SJSA1 (cell line): ENCODE data around the gene PTPRA. TPM values are rescaled to one million over a fixed set of nuclear protein-coding genes. Genes with fewer than 3 reads are reported as not detected.
"Not testable (repeated sequence)": the region's sequence is repeated elsewhere in the genome, so short reads cannot be mapped to it uniquely, and the experiment has no call there.

Experiments used
- DNase-seq, 2 experiments: peaks; one replicate each; pipeline ENCODE4 v3.0.0-alpha.2; 2015 to 2020; ENCODE audit warnings: low spot score in 2 of 2, low read depth in 1 of 2
- H3K27ac ChIP-seq: fragments of 250-450 bp; sonication (Bioruptor Pico); 2 replicates; pipeline ENCODE4 v1.5.1; 2020; ENCODE audit warnings: mild to moderate bottlenecking, moderate library complexity
- H3K27me3 ChIP-seq: fragments of 250-450 bp; sonication (Bioruptor Pico); replicated peaks from 2 replicates; pipeline ENCODE4 v1.5.1; 2020; ENCODE audit warnings: mild to moderate bottlenecking, moderate library complexity
- H3K36me3 ChIP-seq: fragments of 250-450 bp; sonication (Bioruptor Pico); 2 replicates; pipeline ENCODE4 v1.5.1; 2020; ENCODE audit warnings: mild to moderate bottlenecking
- H3K4me1 ChIP-seq: fragments of 250-450 bp; sonication (Bioruptor Pico); replicated peaks from 2 replicates; pipeline ENCODE4 v1.6.1; 2021; ENCODE audit warnings: mild to moderate bottlenecking
- H3K4me3 ChIP-seq: fragments of 250-450 bp; sonication (Bioruptor Pico); 2 replicates; pipeline ENCODE4 v1.5.1; 2020; ENCODE audit warnings: mild to moderate bottlenecking
- H3K9me3 ChIP-seq: fragments of 250-450 bp; sonication (Bioruptor Pico); replicated peaks from 2 replicates; pipeline ENCODE4 v1.5.1; 2020; ENCODE audit warnings: mild to moderate bottlenecking
- total RNA-seq: library from RNA; depleted of rRNA; stranded (reverse); fragments of >200 nt; shearing (Covaris generic); gene quantifications from 2 replicates; pipeline ENCODE4 v1.2.3, GENCODE V29; 2014

The PTPRA gene
- total RNA-seq, 1 experiment from 2014 or later = 36.4 TPM

- Histone ChIP-seq H3K27ac (no peak overlapping the region), H3K9me3 (no peaks in the 10 kb centered on the region), H3K4me1 (peaks cover 10% of the 10 kb centered on the region; the same call in 1 of the 2 replicates), H3K4me3 (no peak overlapping the region), H3K27me3 (no peaks in the 10 kb centered on the region), H3K36me3 (peaks cover 29% of the 10 kb centered on the region)
- DNase-seq = no peak
Observed at GRCh38 chr20:3014662-3015061, 141.4 kb downstream of the PTPRA start.

DNA sequence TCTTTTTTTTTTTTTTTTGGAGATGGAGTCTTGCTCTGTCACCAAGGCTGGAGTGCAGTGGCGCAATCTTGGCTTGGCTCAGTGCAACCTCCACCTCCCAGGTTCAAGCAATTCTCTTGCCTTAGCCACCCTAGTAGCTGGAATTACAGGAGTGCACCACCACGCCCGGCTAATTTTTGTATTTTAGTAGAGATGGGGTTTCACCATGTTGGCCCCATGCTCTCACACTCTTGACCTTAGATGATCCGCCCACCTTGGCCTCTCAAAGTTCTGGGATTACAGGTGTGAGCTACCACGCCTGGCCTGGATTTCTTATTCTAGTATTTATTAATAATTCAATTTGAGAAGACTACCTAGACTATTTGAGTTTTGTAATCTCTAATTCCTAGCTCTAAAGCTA lies 142.0 kb downstream of the PTPRA start:
- H3K27ac ChIP-seq, H3K4me1 ChIP-seq: not testable (repeated sequence)

DNA sequence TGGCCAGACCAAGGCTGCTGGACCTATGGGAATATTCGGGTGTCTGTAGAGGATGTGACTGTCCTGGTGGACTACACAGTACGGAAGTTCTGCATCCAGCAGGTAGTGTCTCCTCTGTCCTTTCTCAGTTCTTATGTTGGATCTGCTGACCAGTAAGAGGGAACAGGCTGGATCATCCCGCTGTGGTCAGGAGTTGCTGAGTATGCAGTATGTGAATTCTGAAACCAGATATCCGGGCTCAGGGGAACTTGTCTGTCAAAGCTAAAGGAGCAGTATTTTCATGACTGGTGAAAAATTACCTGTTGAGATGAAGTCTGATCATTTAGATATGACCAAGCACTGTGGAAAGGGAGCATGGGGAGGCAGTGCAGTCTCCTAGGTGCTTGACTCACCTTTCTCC lies 148.0 kb downstream of the PTPRA start:
- no peaks in the 10 kb centered on the region for H3K4me1 ChIP-seq
- DNase-seq = no peak
- peaks cover 37% of the 10 kb centered on the region for H3K36me3 ChIP-seq
- no peak overlapping the region for H3K4me3 ChIP-seq
- no peaks in the 10 kb centered on the region for H3K9me3 ChIP-seq
- no peak overlapping the region for H3K27ac ChIP-seq
- H3K27me3 ChIP-seq = no peaks in the 10 kb centered on the region

More for the DNA sequence above, 142.0 kb downstream of the PTPRA start:
- DNase-seq, H3K4me3 ChIP-seq, H3K27me3 ChIP-seq, H3K9me3 ChIP-seq: not testable (repeated sequence)
- H3K36me3 ChIP-seq = peaks cover 29% of the 10 kb centered on the region

GRCh38 chr20:3021777-3022176 lies 148.5 kb downstream of the PTPRA start:
- H3K9me3 ChIP-seq = no peaks in the 10 kb centered on the region
- no peaks in the 10 kb centered on the region for H3K4me1 ChIP-seq
- H3K4me3 ChIP-seq = no peak overlapping the region
- no peak overlapping the region for H3K27ac ChIP-seq
- no peak for DNase-seq
- H3K27me3 ChIP-seq = no peaks in the 10 kb centered on the region
- peaks cover 37% of the 10 kb centered on the region for H3K36me3 ChIP-seq

DNA sequence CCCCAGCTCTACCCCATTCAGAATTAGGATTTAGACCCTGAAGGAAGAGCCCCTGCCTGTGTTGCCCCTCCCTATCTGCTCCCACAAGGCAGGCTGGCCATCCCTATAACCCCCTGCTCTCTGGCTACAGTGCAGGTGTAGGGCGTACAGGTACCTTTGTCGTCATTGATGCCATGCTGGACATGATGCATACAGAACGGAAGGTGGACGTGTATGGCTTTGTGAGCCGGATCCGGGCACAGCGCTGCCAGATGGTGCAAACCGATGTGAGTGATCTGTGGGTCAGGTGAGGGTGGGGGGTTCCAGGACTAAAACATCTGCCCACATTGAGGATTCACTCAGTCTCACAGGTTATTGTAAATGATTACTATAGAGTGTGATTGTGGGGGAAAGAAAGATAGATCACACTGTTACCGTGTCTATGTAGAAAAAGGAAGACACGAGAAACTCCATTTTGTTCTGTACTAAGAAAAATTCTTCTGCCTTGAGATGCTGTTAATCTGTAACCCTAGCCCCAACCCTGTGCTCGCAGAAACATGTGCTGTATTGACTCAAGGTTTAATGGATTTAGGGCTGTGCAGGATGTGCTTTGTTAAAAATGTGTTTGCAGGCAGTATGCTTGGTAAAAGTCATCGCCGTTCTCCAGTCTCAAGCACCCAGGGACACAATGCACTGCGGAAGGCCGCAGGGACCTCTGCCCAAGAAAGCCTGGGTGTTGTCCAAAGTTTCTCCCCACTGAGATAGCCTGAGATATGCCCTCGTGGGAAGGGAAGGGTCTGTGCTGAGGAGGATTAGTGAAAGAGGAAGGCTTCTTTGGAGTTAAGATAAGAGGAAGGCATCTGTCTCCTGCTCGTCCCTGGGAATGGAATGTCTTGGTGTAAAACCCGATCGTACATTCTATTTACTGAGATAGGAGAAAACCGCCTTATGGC lies 149.5 kb downstream of the PTPRA start:
- not testable (repeated sequence) for DNase-seq, H3K27me3 ChIP-seq, H3K4me3 ChIP-seq, H3K27ac ChIP-seq, H3K4me1 ChIP-seq, H3K9me3 ChIP-seq
- H3K36me3 ChIP-seq = peaks cover 38% of the 10 kb centered on the region

DNA sequence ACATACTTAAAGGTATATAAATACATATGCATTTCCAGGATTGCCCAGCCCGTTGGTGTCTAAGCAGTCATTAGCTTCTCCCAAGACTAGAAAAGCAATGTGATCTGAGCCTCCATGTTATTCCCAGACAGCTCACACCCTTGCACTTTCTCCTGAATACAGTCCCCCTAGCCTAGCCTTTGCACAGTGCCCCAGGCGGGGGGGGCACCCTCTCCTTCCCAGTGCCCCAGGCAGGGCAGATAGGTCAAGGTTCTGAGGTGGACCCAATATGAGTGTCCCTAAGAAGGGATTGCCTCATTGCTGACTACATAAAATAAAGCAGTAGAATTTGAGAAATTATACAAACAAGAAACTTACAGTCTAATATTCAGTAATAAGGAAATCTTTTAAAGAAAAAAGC lies 154.7 kb downstream of the PTPRA start:
- H3K9me3 ChIP-seq = no peaks in the 10 kb centered on the region
- H3K36me3 ChIP-seq = peaks cover 58% of the 10 kb centered on the region
- no peak for DNase-seq
- H3K27me3 ChIP-seq = no peaks in the 10 kb centered on the region
- H3K4me1 ChIP-seq = no peaks in the 10 kb centered on the region
- H3K27ac ChIP-seq = no peak overlapping the region
- H3K4me3 ChIP-seq = no peak overlapping the region

GRCh38 chr20:3031524-3032147 lies 158.4 kb downstream of the PTPRA start:
- Histone ChIP-seq H3K4me1 (no peaks in the 10 kb centered on the region), H3K4me3 (no peak overlapping the region), H3K9me3 (no peaks in the 10 kb centered on the region), H3K36me3 (peaks cover 55% of the 10 kb centered on the region), H3K27me3 (no peaks in the 10 kb centered on the region), H3K27ac (no peak overlapping the region)
- DNase-seq = no peak

DNA sequence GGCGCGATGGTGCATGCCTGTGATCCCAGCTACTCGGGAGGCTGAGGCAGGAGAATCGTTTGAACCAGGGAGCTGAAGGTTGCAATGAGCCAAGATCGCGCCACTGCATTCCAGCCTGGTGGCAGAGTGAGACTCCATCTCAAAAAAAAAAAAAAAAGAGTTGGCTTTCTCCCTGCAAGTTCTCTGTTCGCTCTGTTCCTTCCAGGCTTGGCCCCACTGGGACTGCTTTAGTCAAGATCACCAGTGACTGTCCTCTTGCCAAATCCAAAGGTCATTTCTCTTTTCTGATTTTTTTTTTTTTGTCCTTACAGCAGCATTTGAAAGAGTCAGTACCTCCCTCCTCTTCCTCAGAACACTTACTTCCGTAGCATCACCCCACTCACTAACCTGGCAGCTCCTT lies 159.3 kb downstream of the PTPRA start:
- Histone ChIP-seq H3K27ac (no peak overlapping the region), H3K9me3 (no peaks in the 10 kb centered on the region), H3K36me3 (peaks cover 57% of the 10 kb centered on the region), H3K4me3 (no peak overlapping the region), H3K4me1 (no peaks in the 10 kb centered on the region), H3K27me3 (no peaks in the 10 kb centered on the region)
- no peak for DNase-seq

DNA sequence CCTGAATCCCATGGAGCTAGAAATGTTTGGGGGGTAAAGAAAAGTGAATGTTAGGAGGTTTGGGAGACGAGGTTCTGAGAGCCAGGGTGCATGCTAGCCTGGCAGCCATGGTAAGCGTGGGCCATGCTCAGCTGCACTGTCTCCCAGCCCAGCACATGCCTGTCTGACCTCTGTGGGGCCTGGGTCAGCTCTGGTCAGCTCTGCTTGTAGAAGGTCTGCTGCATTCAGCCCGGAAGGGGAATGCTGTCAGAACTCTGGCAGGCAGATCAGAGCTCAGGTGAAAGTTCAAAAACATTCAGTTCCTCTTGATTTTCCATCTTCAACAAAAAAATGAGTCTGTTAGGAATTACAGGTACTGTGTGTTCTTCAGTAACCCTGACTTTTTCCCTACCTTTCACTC lies 164.4 kb downstream of the PTPRA start:
- Histone ChIP-seq H3K27me3 (no peaks in the 10 kb centered on the region), H3K27ac (no peak overlapping the region), H3K4me1 (no peaks in the 10 kb centered on the region), H3K9me3 (no peaks in the 10 kb centered on the region), H3K4me3 (no peak overlapping the region), H3K36me3 (peaks cover 60% of the 10 kb centered on the region)
- no peak for DNase-seq

DNA sequence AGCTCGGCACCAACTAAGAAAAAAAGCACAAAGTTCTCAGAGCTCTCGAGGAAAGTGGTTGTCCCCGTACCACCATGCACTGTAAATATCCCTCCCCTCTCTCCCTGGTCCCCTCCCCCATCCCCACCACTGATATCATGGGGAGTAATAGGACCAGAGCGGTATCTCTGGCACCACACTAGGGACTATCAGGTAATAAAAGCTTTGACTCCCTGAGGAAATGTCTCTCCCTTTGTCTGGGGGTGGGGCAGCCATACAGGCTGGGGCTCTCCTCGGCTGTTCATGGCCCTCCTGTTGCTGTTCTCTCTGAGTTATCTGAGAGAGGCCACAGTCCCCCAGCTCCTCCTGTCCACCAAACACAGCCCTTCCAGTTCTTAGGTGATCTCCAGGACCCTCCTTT lies 165.2 kb downstream of the PTPRA start:
- Histone ChIP-seq H3K36me3 (peaks cover 56% of the 10 kb centered on the region), H3K27ac (no peak overlapping the region)

DNA sequence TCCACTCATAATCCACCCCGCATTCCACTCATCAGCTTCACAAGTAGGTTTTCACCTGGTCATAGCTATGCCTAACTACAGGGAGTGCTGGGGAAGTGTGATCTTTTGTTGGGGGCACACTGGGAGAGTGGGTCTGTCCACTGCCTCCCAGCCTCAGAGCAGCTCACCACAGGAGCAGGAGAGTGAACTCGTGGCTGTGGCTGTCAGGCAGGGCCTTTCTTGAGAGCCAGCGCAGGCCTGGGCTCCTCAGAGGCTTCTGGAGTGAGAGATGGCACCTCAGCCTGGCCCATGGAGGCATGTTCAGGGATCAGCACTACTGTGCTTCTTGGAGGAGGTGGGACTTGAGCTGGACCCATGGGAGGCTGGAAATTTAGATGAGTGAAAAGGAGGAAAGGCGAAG lies 166.1 kb downstream of the PTPRA start:
- Histone ChIP-seq H3K4me3 (no peak overlapping the region), H3K27me3 (no peaks in the 10 kb centered on the region), H3K27ac (no peak overlapping the region), H3K36me3 (peaks cover 56% of the 10 kb centered on the region), H3K9me3 (no peaks in the 10 kb centered on the region), H3K4me1 (no peaks in the 10 kb centered on the region)
- DNase-seq = no peak

More for the DNA sequence above, 165.2 kb downstream of the PTPRA start:
- no peaks in the 10 kb centered on the region for H3K9me3 ChIP-seq
- no peak for DNase-seq
- H3K27me3 ChIP-seq = no peaks in the 10 kb centered on the region
- no peaks in the 10 kb centered on the region for H3K4me1 ChIP-seq
- H3K4me3 ChIP-seq = no peak overlapping the region

GRCh38 chr20:3040086-3040485 lies 166.8 kb downstream of the PTPRA start:
- H3K9me3 ChIP-seq = no peaks in the 10 kb centered on the region
- peaks cover 51% of the 10 kb centered on the region for H3K36me3 ChIP-seq
- no peaks in the 10 kb centered on the region for H3K27me3 ChIP-seq
- no peak overlapping the region for H3K27ac ChIP-seq
- H3K4me3 ChIP-seq = no peak overlapping the region
- H3K4me1 ChIP-seq = peaks cover 3% of the 10 kb centered on the region
- no peak for DNase-seq

- H3K9me3 ChIP-seq = no peaks in the 10 kb centered on the region
- H3K4me1 ChIP-seq = peaks cover 10% of the 10 kb centered on the region
- no peaks in the 10 kb centered on the region for H3K27me3 ChIP-seq
- DNase-seq = no peak
- H3K27ac ChIP-seq = no peak overlapping the region
- peaks cover 43% of the 10 kb centered on the region for H3K36me3 ChIP-seq
- no peak overlapping the region for H3K4me3 ChIP-seq
Observed at GRCh38 chr20:3041854-3042409, 168.7 kb downstream of the PTPRA start.

GRCh38 chr20:3042625-3043024 lies 169.3 kb downstream of the PTPRA start:
- H3K4me1 ChIP-seq = peaks cover 12% of the 10 kb centered on the region
- H3K9me3 ChIP-seq = no peaks in the 10 kb centered on the region
- no peak overlapping the region for H3K27ac ChIP-seq
- H3K27me3 ChIP-seq = no peaks in the 10 kb centered on the region
- H3K36me3 ChIP-seq = peaks cover 39% of the 10 kb centered on the region
- DNase-seq = no peak
- no peak overlapping the region for H3K4me3 ChIP-seq
